ENCODE measurements around the gene GPRC5D.

GPRC5D gene

DNA sequence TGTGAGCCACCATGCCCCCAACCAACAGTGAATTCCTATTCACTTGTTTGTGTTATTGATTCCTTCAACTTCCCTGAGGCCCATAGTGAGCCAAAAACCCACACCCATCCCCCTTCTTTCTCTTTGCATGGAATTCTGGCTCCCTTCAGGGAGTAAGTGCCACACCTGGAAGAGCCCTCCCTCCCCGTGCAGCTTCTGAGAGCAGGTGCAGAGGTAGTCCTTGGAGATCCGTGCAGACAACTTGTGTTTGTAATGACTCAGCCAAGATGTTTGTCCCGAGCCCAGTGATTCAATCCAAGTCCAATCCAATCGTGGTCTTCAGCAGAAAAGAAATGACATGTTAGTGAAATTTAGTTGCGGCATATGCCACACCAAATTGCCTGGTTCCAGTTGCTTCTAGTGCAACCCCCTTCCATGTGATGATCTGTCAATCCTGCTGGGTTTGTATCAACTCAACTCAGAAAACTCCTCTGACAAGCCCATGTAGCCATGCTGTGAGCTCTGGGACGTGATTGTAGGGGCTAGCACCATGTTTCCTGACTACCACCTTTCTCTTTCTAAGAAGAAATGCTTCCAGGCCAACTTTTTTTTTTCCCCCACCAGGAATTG is 33.1 kb downstream of the GPRC5D start:
- H3K4me3 ChIP-seq (ENCODE audit: low read depth, low read length): no peak overlapping the region
- TF ChIP-seq, protein P1, sequence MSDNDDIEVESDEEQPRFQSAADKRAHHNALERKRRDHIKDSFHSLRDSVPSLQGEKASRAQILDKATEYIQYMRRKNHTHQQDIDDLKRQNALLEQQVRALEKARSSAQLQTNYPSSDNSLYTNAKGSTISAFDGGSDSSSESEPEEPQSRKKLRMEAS (IDR thresholded peaks at IDR 0.05; ENCODE audit: low read depth, low read length): no peak
- TF ChIP-seq, protein P2, sequence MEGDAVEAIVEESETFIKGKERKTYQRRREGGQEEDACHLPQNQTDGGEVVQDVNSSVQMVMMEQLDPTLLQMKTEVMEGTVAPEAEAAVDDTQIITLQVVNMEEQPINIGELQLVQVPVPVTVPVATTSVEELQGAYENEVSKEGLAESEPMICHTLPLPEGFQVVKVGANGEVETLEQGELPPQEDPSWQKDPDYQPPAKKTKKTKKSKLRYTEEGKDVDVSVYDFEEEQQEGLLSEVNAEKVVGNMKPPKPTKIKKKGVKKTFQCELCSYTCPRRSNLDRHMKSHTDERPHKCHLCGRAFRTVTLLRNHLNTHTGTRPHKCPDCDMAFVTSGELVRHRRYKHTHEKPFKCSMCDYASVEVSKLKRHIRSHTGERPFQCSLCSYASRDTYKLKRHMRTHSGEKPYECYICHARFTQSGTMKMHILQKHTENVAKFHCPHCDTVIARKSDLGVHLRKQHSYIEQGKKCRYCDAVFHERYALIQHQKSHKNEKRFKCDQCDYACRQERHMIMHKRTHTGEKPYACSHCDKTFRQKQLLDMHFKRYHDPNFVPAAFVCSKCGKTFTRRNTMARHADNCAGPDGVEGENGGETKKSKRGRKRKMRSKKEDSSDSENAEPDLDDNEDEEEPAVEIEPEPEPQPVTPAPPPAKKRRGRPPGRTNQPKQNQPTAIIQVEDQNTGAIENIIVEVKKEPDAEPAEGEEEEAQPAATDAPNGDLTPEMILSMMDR (IDR thresholded peaks at IDR 0.05; ENCODE audit: low read depth, low read length): no peak
- TF ChIP-seq MYC (IDR thresholded peaks at IDR 0.05; ENCODE audit: low read depth, low read length) (no peak), POLR2A (IDR thresholded peaks at IDR 0.05; ENCODE audit: extremely low read depth, insufficient read length) (no peak)
- no peak for DNase-seq (ENCODE audit: low read depth)

DNA sequence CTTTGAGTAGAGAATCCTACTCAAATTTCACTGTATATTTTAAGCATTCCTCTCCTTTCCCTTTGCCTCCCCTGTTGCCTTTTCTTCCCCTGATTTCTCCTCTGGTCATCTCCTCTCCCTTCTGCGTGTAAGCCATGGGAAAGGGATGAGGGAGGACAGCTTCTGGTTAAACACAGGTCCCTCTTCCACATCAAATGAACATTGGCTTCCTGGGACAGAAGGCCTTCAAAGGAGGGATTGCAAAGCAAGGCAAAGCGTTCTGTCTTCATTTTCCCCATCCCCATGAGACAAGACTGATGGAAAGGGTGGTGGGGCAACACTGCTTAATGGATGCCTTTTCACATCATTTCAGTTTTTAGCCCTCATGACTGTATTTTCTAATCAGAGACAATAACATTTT is 34.5 kb downstream of the GPRC5D start:
- H3K4me3 ChIP-seq (ENCODE audit: low read depth, low read length): no peak overlapping the region
- TF ChIP-seq, protein P2 (IDR thresholded peaks at IDR 0.05; ENCODE audit: low read depth, low read length): no peak
- TF ChIP-seq MYC (IDR thresholded peaks at IDR 0.05; ENCODE audit: low read depth, low read length): no peak
- no peak for TF ChIP-seq POLR2A (IDR thresholded peaks at IDR 0.05; ENCODE audit: extremely low read depth, insufficient read length)
- TF ChIP-seq, protein P1 (IDR thresholded peaks at IDR 0.05; ENCODE audit: low read depth, low read length): no peak
- DNase-seq (ENCODE audit: low read depth): no peak

DNA sequence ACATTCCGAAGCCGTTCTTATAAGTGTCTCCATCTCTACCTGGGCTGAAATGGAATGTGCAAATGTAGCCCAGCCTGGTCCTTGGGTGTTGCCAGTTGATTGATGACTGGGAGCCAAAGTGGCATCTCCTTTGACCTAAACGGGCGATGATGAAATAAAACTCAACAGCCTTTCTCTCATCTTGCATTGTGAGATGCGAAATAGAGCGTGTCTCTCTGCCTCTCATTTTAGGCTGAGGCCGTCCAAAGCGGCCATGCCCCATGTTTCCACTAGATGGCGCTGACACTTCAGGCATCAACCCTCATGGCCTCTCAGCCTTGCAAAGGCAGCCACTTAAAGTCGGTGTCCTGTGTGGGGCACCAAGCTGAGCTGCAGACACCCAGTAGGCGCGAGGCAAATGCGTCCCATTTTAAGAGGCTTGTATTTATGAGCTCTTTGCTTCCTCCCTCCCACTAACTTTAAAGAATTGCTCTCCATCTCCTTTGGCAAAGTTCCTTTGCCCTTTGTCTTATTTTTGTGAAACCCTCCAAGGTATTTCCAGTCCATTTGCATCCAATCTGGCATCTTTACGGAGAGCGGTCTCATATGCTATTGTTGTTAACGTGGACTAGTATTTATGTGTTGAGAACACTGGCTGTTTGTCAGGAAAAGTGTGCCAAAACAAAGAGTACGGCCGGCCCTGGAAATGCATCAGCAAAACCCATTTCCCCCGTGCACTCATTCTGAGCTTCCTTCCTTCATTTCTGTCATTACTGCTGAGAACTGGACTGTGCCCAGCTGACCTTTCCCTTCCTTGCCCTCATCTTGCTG is 35.6 kb downstream of the GPRC5D start:
- TF ChIP-seq, protein P1 (IDR thresholded peaks at IDR 0.05; ENCODE audit: low read depth, low read length): peak; percentile 79
- no peak for TF ChIP-seq POLR2A (IDR thresholded peaks at IDR 0.05; ENCODE audit: extremely low read depth, insufficient read length)
- TF ChIP-seq, protein P2 (IDR thresholded peaks at IDR 0.05; ENCODE audit: low read depth, low read length): peak; percentile 95
- peak; percentile 45; the same call in 1 of the 2 replicates for TF ChIP-seq MYC (IDR thresholded peaks at IDR 0.05; ENCODE audit: low read depth, low read length)
- H3K4me3 ChIP-seq (ENCODE audit: low read depth, low read length): no peak overlapping the region
- DNase-seq (ENCODE audit: low read depth): peak; percentile 85

DNA sequence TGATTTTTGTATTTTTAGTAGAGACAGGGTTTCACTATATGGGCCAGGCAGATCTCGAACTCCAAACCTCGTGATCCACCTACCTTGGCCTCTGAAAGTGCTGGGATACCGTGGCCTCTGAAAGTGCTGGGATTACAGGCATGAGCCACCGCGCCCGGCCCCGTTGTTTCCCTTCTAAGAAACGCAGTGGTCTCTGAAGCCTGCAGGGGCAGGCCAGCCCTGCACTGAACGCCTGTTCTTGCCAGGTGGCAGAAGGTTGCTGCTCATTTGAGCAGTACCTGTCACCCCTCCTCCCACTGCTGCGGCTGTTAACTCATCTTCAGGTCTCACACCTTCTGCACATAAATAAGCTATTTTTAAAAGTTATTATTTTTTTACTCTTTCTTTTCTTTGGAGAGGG is 36.3 kb downstream of the GPRC5D start:
- DNase-seq (ENCODE audit: low read depth): no peak
- no peak overlapping the region for H3K4me3 ChIP-seq (ENCODE audit: low read depth, low read length)
- TF ChIP-seq, protein P2 (IDR thresholded peaks at IDR 0.05; ENCODE audit: low read depth, low read length): no peak
- TF ChIP-seq POLR2A (IDR thresholded peaks at IDR 0.05; ENCODE audit: extremely low read depth, insufficient read length) (no peak), MYC (IDR thresholded peaks at IDR 0.05; ENCODE audit: low read depth, low read length) (no peak)
- TF ChIP-seq, protein P1 (IDR thresholded peaks at IDR 0.05; ENCODE audit: low read depth, low read length): no peak

DNA sequence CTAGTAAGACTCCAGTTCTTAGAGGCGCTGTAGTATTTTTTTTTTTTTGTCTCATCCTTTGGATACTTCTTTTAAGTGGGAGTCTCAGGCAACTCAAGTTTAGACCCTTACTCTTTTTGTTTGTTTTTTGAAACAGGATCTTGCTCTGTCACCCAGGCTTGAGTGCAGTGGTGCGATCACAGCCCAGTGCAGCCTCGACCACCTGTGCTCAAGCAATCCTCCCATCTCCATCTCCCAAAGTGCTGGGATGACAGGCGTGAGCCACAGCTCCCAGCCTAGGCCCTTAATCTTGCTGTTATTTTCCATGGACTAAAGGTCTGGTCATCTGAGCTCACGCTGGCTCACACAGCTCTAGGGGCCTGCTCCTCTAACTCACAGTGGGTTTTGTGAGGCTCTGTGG is 39.3 kb downstream of the GPRC5D start:
- TF ChIP-seq POLR2A (IDR thresholded peaks at IDR 0.05; ENCODE audit: extremely low read depth, insufficient read length) (no peak), MYC (IDR thresholded peaks at IDR 0.05; ENCODE audit: low read depth, low read length) (no peak)
- TF ChIP-seq, protein P2 (IDR thresholded peaks at IDR 0.05; ENCODE audit: low read depth, low read length): no peak
- TF ChIP-seq, protein P1 (IDR thresholded peaks at IDR 0.05; ENCODE audit: low read depth, low read length): no peak
- no peak overlapping the region for H3K4me3 ChIP-seq (ENCODE audit: low read depth, low read length)
- no peak for DNase-seq (ENCODE audit: low read depth)

Measured in NB4 (cell line).